Measurements from ENCODE around the gene UBE2E2. TPM values are rescaled to one million over a fixed set of nuclear protein-coding genes. Genes with fewer than 3 reads are reported as not detected.

UBE2E2 gene
- total RNA-seq, 1 experiment from 2014 or later: 54.9 TPM

GRCh38 chr3:23288715-23289114 is 85.6 kb downstream of the UBE2E2 start:
- DNase-seq (ENCODE audit: low spot score): no peak
- H3K4me3 Mint-ChIP-seq: no peak overlapping the region
- H3K27ac Mint-ChIP-seq: no peak overlapping the region
- peaks cover 12% of the 10 kb centered on the region for H3K9me3 Mint-ChIP-seq
- TF ChIP-seq ZNF281 (CRISPR knock-in tag; IDR thresholded peaks at IDR 0.05) (0 out of 2 replicates have a peak, but pooled peaks have one; percentile 21), USF1 (CRISPR knock-in tag; IDR thresholded peaks at IDR 0.05) (peak; percentile 38; the same call in 1 of the 2 replicates), USF2 (CRISPR knock-in tag; IDR thresholded peaks at IDR 0.05) (peak; percentile 55), ATF3 (CRISPR knock-in tag; conservative IDR thresholded peaks at IDR 0.05) (no peak), ATF2 (CRISPR knock-in tag; IDR thresholded peaks at IDR 0.05; ENCODE audit: borderline replicate concordance, low read depth) (no peak)
- no peaks in the 10 kb centered on the region; the same call in 1 of the 2 replicates for H3K36me3 Mint-ChIP-seq
- H3K4me1 Mint-ChIP-seq: peaks cover 32% of the 10 kb centered on the region
- ChIA-PET POLR2A (no interaction called here), CTCF (no interaction called here)
- H3K27me3 Mint-ChIP-seq (ENCODE audit: low read depth): no peaks in the 10 kb centered on the region
- no peak for ATAC-seq

- DNase-seq (ENCODE audit: low spot score) (no peak), ATAC-seq (peak; percentile 88)
- Mint-ChIP-seq H3K27me3 (ENCODE audit: low read depth) (no peaks in the 10 kb centered on the region), H3K27ac (no peak overlapping the region), H3K4me3 (no peak overlapping the region), H3K4me1 (peaks cover 32% of the 10 kb centered on the region), H3K36me3 (peaks cover 8% of the 10 kb centered on the region; the same call in 1 of the 2 replicates), H3K9me3 (peaks cover 8% of the 10 kb centered on the region; the same call in 1 of the 2 replicates)
- ChIA-PET CTCF (no interaction called here), POLR2A (no interaction called here)
- TF ChIP-seq NFATC4 (CRISPR knock-in tag; IDR thresholded peaks at IDR 0.05) (no peak), MYBL2 (CRISPR knock-in tag; IDR thresholded peaks at IDR 0.05) (no peak), MAX (CRISPR knock-in tag; IDR thresholded peaks at IDR 0.05) (no peak), NFE2L1 (CRISPR knock-in tag; IDR thresholded peaks at IDR 0.05) (no peak), ELF4 (CRISPR knock-in tag; IDR thresholded peaks at IDR 0.05; ENCODE audit: low read depth) (no peak), TEAD4 (CRISPR knock-in tag; IDR thresholded peaks at IDR 0.05) (no peak), ZNF416 (CRISPR knock-in tag; IDR thresholded peaks at IDR 0.05) (no peak), FOXP1 (CRISPR knock-in tag; IDR thresholded peaks at IDR 0.05; ENCODE audit: borderline replicate concordance) (no peak), CBFB (CRISPR knock-in tag; IDR thresholded peaks at IDR 0.05; ENCODE audit: low read depth) (no peak), CDX4 (CRISPR knock-in tag; IDR thresholded peaks at IDR 0.05; ENCODE audit: borderline replicate concordance) (no peak), SOX15 (CRISPR knock-in tag; IDR thresholded peaks at IDR 0.05) (no peak), IRF2 (CRISPR knock-in tag; IDR thresholded peaks at IDR 0.05; ENCODE audit: borderline replicate concordance, low read depth) (no peak), USF1 (CRISPR knock-in tag; IDR thresholded peaks at IDR 0.05) (no peak)
Measured at GRCh38 chr3:23292432-23292831, 89.3 kb downstream of the UBE2E2 start.

Data from WTC11 (cell line).